ENCODE data around the gene NTNG1.

DNA sequence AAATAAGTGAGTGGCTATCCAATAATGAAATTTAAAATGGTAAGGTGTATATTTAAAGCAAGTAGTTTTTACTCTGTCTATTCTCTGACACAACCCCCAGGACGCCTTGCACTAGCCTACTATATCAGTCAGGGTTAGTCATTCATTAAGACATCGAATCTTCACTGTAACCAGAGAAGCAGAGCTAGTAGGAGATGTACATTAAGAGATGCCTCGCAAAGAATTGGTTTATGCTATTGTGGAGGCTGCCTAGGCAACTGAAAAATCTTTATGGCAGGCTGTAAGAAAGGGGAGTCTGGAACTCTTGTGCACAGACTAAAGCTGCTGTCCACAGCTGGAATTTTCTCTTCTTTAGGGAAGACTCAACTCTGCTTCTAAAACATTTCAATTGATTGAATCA, 28.8 kb downstream of the NTNG1 start:
- no peak for TF ChIP-seq CTCF (IDR thresholded peaks at IDR 0.05; ENCODE audit: insufficient read depth, low read depth, low read length)
- no peak for TF ChIP-seq EZH2 (IDR thresholded peaks at IDR 0.05; ENCODE audit: insufficient read depth, low read length)
